GM21526 (cell line): ENCODE results near the gene KISS1R.

ENCODE experiments used
- ATAC-seq: cut with Tn5 transposase; IDR thresholded peaks from one replicate; pipeline ENCODE4 v1.9.1; 2021; ENCODE audit warnings: moderate library complexity; ENCODE audit not compliant: unreplicated experiment, low FRiP score

Gene KISS1R

GRCh38 chr19:934865-935479 lies 17.8 kb downstream of the KISS1R start:
- ATAC-seq = no peak

- ATAC-seq = no peak
Observed at GRCh38 chr19:936175-936546, 19.0 kb downstream of the KISS1R start.

DNA sequence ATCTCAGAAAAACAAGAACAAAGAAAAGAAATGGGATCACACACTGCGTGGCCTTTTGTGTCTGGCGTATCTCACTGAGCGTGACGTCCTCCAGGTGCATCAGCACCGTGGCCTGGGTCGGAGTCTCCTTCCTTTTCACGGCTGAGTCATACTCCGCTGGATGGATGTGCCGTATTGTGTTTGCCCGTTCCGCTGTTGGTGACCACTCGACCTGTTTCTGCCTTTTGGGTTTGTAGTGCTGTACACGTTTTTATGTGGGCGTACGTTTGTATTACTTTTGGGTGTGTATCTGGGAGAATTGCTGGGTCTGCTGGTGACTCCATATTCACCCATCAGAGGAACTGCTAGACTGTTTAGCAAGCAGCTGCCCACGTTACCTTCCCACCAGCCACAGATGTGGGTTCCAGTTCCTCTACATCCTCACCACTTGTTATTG lies 20.1 kb downstream of the KISS1R start:
- no peak for ATAC-seq

DNA sequence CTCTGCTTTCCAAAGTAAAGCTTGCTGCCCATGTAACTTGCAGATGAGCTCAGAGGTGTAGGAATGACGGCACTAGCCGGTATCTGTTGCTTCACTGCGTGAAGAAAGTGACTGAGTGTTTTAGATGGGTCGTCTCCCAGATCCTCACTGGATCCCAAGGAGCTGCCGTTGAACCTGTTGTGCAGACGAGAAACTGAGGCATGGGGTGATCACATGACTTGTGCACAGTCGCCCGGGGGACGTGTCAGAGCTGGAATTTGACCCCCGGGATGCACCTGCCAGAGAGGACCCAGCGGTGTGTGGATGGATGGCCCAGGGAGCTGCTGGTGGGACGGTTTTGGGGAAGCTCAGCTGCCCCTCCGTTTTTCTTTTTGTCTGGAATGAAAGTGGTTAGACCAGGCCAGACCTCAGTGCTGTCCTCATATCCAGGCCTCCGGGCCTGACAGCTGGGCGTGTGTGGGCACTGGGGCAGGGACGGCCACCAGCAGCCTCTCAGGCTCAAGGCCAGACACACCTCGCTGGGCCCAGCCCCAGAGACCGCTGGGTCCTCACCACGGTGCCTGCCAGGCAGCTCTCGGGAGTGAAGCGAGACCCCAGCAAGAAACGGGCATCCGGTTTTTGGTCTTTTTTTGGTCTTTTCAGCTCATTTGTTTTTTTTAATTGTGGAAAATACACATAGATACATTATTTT lies 21.2 kb downstream of the KISS1R start:
- ATAC-seq = no peak

DNA sequence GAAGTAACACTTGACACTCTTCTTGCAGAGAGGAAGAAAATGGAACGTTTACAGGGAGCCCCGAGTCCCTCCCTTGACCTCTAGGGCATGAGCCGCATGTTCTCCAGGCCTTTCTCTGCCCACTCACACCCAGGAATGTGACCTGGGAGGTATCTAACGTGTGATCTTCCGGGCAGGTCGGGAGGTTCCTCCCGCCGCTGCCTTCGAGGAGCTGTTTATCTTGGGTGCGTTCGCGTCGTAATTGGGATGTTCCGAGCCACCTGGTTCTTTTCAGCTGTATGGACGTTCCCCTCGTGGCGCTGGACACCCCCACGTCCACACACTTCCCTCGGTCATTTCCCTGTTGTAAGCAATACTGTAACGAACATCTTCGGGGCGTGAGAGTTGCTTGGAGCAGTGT lies 22.3 kb downstream of the KISS1R start:
- no peak for ATAC-seq

DNA sequence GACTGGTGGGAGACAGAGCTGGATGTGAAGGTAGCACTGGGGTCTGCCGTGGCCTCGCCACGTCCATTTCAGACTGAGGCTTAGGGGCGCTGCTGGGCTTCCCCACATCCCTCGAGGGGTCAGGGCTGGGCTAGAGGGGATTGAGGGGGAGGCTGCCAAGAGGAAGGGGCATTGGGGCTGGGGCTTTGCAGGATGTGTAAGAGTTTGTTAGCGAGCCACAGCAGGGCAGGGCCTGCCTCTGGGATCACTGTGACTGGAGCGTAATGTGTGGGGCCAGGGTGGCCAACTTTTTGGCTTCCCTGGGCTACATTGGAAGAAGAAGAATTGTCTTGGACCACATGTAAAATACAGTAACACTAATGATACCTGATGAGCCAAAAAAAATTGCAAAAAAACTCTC lies 22.8 kb downstream of the KISS1R start:
- ATAC-seq = no peak

- no peak for ATAC-seq
Observed at GRCh38 chr19:940591-941291, 23.6 kb downstream of the KISS1R start.

GRCh38 chr19:941292-942132 lies 24.4 kb downstream of the KISS1R start:
- ATAC-seq = no peak

GRCh38 chr19:942133-942645 lies 25.1 kb downstream of the KISS1R start:
- ATAC-seq = no peak

GRCh38 chr19:943551-944170 lies 26.5 kb downstream of the KISS1R start:
- no peak for ATAC-seq

- ATAC-seq = no peak
Observed at GRCh38 chr19:944171-944567, 27.0 kb downstream of the KISS1R start.

GRCh38 chr19:944663-945241 lies 27.6 kb downstream of the KISS1R start:
- ATAC-seq = no peak

DNA sequence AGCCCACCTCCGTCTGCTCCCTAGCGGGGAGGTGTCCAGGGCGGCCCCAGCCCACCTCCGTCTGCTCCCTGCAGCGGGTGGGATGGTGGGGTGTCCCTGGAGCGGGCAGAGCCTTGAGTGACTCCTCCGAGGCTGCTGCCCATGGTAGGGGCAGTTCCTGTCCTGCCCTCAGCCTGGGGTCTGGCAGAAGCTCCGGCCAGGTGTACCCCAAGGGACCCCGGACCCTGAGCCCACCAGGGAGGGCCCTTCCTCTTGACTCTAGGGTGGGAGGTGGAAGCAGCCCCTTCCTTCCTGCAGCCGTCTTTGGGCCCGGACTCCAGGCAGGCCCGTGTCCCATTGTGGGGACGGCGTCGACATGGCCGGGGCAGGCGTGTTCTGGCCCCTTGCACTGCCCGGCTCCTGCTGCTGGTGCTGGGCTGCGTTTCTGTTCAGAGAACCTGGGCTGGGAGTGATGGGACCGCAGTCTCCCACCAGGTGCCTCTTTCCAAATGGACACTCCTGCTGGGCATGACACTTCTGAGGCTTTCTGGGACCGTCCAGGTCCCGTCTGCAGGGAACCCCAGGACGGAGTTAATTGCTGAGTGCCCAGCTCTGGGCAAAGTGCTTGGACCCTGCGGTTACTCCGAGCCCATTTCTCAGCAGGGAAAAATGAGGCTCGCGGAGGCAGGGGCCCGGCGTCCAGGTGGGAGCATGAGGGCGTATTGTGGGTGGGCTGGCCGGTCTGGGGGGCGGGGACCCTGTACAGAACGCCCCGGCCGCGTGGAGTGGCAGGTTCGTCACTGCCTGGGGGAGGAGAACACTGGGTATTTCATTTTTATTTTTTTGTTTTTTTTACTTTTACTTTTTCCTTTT lies 28.5 kb downstream of the KISS1R start:
- no peak for ATAC-seq

GRCh38 chr19:947090-947706 lies 30.1 kb downstream of the KISS1R start:
- ATAC-seq = peak; percentile 3

DNA sequence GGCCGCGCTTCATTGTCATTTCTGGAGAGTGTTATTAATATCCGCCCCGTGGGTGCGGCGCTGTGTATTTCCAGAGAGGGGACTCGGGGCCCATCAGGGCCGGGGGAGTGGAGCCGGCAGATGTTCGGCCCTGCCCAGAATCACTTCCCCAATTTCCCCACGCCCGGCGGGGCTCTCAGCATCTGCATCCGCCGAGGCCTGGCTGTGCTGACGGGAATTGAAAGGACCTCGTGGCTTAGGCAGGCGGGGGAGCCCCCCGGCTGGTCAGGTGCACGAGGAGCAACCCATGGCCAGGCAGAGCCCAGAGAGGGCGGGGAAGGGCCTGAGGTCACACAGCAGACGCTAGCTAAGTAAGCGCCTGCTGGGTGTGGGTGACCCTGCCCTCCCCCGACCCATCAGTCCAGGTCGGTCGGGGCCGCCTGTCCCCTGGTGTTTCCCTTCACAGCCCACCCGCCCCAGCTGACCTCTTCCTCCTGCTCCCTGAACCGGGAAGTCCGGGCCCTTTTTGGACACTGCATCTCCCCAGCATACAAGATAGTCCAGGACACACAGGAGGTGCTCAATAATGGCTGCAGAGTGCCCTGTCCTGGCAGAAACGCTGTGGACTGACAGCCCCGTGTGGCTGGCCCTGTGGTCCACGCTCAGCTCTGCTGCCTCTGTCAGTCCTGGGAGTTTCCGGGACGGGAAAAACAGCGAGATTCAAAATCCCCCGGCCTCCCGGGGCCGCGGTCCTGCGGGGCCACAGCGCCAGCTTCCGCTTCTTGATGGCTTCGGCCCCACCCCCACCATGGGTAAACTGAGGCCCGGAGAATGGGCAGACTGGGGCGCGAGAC lies 30.8 kb downstream of the KISS1R start:
- peak; percentile 53 for ATAC-seq

DNA sequence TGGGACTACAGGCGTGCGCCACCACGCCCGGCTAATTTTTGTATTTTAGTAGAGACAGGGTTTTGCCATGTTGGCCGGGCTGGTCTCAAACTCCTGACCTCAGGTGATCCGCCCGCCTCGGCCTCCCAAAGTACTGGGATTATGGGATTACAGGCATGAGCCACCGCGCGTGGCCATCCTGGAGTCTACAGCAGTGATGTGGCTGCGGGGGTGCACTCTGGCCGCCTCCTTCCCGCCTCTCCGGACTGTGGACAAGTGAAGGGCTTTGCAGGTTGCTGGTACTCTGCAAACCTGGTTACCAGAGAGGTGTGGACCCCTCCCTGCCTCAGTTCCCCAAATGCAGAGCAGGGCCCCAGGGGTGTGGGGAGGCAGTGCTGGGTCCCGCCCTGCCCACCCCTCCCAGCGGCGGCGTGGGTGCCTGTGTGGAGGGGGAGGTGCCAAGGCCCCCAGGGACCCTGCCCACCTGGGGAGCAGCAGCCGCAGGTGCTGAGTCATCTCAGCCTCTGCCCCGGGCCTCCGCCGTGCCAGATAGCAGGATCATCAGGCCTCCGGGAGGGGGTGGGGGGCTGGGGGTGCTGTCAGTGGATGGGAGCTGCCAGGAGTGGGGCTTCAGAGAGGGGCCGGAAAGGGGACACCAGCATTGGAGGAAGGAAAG lies 31.8 kb downstream of the KISS1R start:
- ATAC-seq = no peak

DNA sequence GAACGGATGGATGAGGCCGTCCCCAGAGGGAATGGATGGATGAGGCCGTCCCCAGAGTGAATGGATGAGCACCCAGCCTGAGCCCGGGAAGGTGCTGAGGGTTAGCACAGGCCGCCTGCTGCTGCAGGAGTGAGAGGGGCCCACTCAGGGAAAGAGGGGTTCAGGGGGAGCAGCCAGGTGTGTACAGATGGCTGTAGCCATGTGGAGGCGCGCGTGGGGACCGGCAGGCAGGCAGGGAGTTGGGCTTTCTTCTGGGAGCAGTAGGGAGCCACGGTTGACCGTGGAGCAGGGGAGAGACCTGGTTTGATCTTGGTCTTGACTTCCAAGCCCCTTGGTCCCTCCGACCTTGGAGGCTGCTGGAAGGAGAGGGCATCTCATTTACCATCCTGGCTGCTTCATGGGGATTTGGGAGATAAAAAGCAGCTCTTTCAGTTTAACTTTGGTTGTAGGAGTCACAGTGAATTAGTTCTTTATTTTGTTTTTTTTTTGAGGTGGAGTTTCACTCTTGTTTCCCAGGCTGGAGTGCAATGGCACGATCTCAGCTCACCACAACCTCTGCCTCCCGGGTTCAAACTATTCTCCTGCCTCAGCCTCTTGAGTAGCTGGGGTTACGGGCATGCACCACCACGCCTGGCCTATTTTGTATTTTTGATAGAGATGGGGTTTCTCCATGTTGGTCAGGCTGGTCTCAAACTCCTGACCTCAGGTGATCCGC lies 33.4 kb downstream of the KISS1R start:
- ATAC-seq = no peak
